Heart left ventricle (tissue), 16 donors: ENCODE results near the gene UBN1. TPM values are rescaled to one million over a fixed set of nuclear protein-coding genes. Genes with fewer than 3 reads are reported as not detected.
"Not testable (repeated sequence)": the region's sequence is repeated elsewhere in the genome, so short reads cannot be mapped to it uniquely, and the experiment has no call there.

Experiments
- ATAC-seq, 4 donors: fragments of 200-7000 bp; cut with Tn5 transposase; one replicate each; pipeline ENCODE4 v1.9.1; 2020 to 2022; ENCODE audit warnings: moderate library complexity in 4 of 4, mild to moderate bottlenecking in 3 of 4, moderate number of reproducible peaks in 1 of 4
- DNase-seq, 5 donors: peaks; one replicate each; pipeline ENCODE4 v3.0.0-alpha.2; 2020
- H3K27ac ChIP-seq, 12 donors: fragments of 200-600 bp; sonication (generic) in 4 of 12; one replicate each; pipeline versions ENCODE4 v1.5.0 to v1.8.0; 2016 to 2022; ENCODE audit warnings: mild to moderate bottlenecking in 2 of 12
- H3K27me3 ChIP-seq, 9 donors: fragments of 200-600 bp; sonication (generic) in 2 of 9; one replicate each; pipeline versions ENCODE4 v1.5.1 to v1.8.0; 2016 to 2022; ENCODE audit warnings: mild to moderate bottlenecking in 3 of 9
- H3K36me3 ChIP-seq, 9 donors: fragments of 200-600 bp; sonication (generic) in 2 of 9; one replicate each; pipeline versions ENCODE4 v1.5.0 to v1.8.0; 2018 to 2022; ENCODE audit warnings: mild to moderate bottlenecking in 2 of 9
- H3K4me1 ChIP-seq, 12 donors: fragments of 200-600 bp; sonication (generic) in 4 of 12; one replicate each; pipeline versions ENCODE4 v1.5.0 to v1.8.0; 2016 to 2022; ENCODE audit warnings: mild to moderate bottlenecking in 3 of 12
- H3K4me3 ChIP-seq, 12 donors: fragments of 200-600 bp; sonication (generic) in 4 of 12; one replicate each; pipeline versions ENCODE4 v1.5.0 to v1.8.0; 2017 to 2022; ENCODE audit warnings: mild to moderate bottlenecking in 9 of 12, moderate library complexity in 4 of 12
- H3K9me3 ChIP-seq, 12 donors: fragments of 200-600 bp; sonication (generic) in 4 of 12; one replicate each; pipeline versions ENCODE4 v1.5.0 to v1.8.0; 2016 to 2022; ENCODE audit warnings: mild to moderate bottlenecking in 1 of 12
- POLR2A ChIP-seq, 2 donors: fragments of 450-650 bp; IDR thresholded peaks; one replicate each; pipeline ENCODE4 v1.6.1; 2017; ENCODE audit warnings: antibody characterized with exemption in 2 of 2, mild to moderate bottlenecking in 2 of 2, moderate library complexity in 2 of 2
- WGBS, 4 donors: extraction: QIAGEN DNeasy Blood & Tissue Kit in 2 of 4; methylation state at CpG; one replicate each; pipeline versions ENCODE4 v1.1.5 to v1.1.7; 2013 to 2018; 5-methylcytosine and 5-hydroxymethylcytosine counted together
- intact Hi-C, 10 donors: fragments of 100-400 bp; cut with DNase I; formaldehyde crosslinking; loops; one replicate each; pipeline versions ENCODE4 v1.11.1 to v1.14.2; 2022
- polyA plus RNA-seq, 2 donors: library from polyadenylated mRNA; stranded (reverse); fragments of 200-250 nt; gene quantifications; one replicate each; pipeline ENCODE4 v1.2.3, GENCODE V29; 2013
- total RNA-seq, 9 donors: library from RNA; depleted of rRNA in 2 of 9; stranded (reverse); fragments of >200 nt in 2 of 9; fragmentation: NEBNext Ultra II Directional in 3 of 9; extraction: Animal tissue kit (Norgen Biotek cat#: 25700) in 3 of 9; gene quantifications; one replicate each; pipeline versions ENCODE4 v1.1.0 to v1.2.4, GENCODE V29; 2016 to 2023
- TF ChIP-seq, protein P1 (sequence below), 12 donors: fragments of 200-600 bp; sonication (generic) in 4 of 12; IDR thresholded peaks; one replicate each; pipeline versions ENCODE4 v1.5.0 to v1.8.0; 2018 to 2022; ENCODE audit warnings: antibody characterized with exemption in 12 of 12, mild to moderate bottlenecking in 5 of 12
- donor health status: ischemic (EF 13 %, LVEDD 7.1; RV severe dilation, severe dysfunction).
- donor health status: healthy with polysubstance abuse.
- donor health status: DM: no; HTN: yes; CAD: no.
- donor health status: DM: no; HTN: no; CAD: no.
- donor health status: ischemic (EF 25% LVEDD 6.9; RV normal size, moderate dysfunction).
- donor health status: ischemic (EF 25% LVEDD 5.7; RV mildly dilated, moderate dysfunction).
- donor health status: healthy.
- donor health status: DM: yes; HTN: yes; CAD: no.
- donor health status: ischemic (EF 35%, LVEDD 5.7; RV mildly dilated, moderate dysfunction).
- donor health status: nonischemic (EF 11% LVEDD 7.7; RV severe dilation, severe dysfunction).
- donor health status: DM: yes; HTN: yes; CAD: no.
- donor health status: PGD.
- donor health status: ischemic (EF 29% LVEDD 5.4; RV normal size, mild dysfunction).
- donor health status: nonischemic (EF 23%, LVEDD 6.1; RV moderate dilation, normal function).

The UBN1 gene
- total and polyA plus RNA-seq, 11 donors, result 20.3 to 77.9 (median 32.7) TPM

DNA sequence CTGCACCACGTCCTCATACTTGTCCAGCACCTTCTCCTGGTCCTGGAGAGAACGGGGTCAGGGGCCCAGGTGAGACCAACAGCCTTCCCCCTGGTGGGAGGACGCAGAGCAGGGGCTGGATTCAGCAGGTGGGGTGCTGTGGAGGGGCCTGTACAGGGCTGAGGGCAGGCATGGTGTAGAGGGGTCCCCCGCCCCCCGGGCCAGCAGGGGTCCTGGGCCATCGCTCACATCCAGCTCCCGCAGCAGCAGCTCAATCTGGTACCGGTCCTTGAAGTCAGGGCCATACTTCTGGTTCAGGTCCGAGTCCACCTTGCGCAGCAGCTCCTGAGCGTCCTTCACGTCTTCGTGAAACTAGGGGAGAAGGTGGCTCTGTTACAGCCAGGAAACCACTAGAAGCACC lies 48.1 kb downstream of the UBN1 start:
- WGBS, 4 donors, result 81 to 93% (median 90%) methylated on average over 3 to 13 of the region's 13 CpGs
- DNase-seq (no peak), ATAC-seq (no peak)
- peaks cover 0 to 6% (median 0%) of the 10 kb centered on the region in 9 donors for H3K36me3 ChIP-seq
- no peaks in the 10 kb centered on the region for H3K27me3 ChIP-seq
- intact Hi-C loops, result no loop called here
- H3K4me3 ChIP-seq, result no peak overlapping the region
- H3K4me1 ChIP-seq, result peaks cover 0 to 19% (median 12%) of the 10 kb centered on the region in 12 donors
- H3K27ac ChIP-seq, result no peak overlapping the region
- peaks cover 0 to 6% (median 0%) of the 10 kb centered on the region in 12 donors for H3K9me3 ChIP-seq
- TF ChIP-seq POLR2A (IDR thresholded peaks at IDR 0.05), result no peak
- TF ChIP-seq, protein P1, sequence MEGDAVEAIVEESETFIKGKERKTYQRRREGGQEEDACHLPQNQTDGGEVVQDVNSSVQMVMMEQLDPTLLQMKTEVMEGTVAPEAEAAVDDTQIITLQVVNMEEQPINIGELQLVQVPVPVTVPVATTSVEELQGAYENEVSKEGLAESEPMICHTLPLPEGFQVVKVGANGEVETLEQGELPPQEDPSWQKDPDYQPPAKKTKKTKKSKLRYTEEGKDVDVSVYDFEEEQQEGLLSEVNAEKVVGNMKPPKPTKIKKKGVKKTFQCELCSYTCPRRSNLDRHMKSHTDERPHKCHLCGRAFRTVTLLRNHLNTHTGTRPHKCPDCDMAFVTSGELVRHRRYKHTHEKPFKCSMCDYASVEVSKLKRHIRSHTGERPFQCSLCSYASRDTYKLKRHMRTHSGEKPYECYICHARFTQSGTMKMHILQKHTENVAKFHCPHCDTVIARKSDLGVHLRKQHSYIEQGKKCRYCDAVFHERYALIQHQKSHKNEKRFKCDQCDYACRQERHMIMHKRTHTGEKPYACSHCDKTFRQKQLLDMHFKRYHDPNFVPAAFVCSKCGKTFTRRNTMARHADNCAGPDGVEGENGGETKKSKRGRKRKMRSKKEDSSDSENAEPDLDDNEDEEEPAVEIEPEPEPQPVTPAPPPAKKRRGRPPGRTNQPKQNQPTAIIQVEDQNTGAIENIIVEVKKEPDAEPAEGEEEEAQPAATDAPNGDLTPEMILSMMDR (IDR thresholded peaks at IDR 0.05), result no peak

DNA sequence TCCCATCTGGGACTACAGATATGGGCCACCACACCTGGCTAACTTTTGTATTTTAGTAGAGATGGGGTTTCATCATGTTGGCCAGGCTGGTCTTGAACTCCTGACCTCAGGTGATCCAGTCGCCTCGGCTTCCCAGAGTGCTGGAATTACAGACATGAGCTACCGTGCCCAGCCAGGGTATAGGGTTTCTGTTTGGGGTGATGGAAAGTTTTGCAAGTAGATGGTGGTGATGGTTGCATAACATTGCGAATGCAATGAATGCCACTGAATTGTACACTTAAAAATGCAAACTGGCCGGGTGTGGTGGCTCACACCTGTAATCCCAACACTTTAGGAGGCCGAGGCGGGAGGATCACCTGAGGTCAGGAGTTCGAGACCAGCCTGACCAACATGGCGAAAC lies 49.5 kb downstream of the UBN1 start:
- ATAC-seq, H3K36me3 ChIP-seq, H3K27ac ChIP-seq, intact Hi-C loops, H3K4me3 ChIP-seq, H3K27me3 ChIP-seq, H3K9me3 ChIP-seq, DNase-seq: not testable (repeated sequence)
- peaks cover 0 to 19% (median 12%) of the 10 kb centered on the region in 12 donors for H3K4me1 ChIP-seq
- 88 to 95% (median 93%) methylated on average over 9 of the region's 9 CpGs for WGBS, 4 donors

DNA sequence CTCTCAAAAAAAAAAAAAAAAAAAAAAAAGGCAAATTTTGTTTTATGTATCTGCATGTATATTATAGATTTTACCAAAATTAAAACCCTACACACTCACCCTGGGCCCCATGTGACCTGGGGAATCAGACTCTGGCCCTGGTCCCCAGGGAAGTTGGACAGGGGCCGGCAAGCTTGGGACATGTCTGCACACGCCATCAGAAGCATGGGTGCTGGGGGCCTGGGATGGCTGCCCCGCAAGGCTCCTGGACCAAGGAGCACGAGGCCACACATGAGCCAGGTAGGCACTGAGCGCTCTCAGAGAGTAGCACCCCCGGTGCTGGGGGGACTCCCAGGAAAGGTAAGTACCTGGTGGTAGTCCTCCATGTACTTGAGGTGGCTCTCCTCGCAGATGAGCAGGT lies 50.0 kb downstream of the UBN1 start:
- H3K27ac ChIP-seq, result no peak overlapping the region
- no peaks in the 10 kb centered on the region for H3K27me3 ChIP-seq
- 91 to 93% (median 93%) methylated on average over 7 of the region's 7 CpGs for WGBS, 4 donors

DNA sequence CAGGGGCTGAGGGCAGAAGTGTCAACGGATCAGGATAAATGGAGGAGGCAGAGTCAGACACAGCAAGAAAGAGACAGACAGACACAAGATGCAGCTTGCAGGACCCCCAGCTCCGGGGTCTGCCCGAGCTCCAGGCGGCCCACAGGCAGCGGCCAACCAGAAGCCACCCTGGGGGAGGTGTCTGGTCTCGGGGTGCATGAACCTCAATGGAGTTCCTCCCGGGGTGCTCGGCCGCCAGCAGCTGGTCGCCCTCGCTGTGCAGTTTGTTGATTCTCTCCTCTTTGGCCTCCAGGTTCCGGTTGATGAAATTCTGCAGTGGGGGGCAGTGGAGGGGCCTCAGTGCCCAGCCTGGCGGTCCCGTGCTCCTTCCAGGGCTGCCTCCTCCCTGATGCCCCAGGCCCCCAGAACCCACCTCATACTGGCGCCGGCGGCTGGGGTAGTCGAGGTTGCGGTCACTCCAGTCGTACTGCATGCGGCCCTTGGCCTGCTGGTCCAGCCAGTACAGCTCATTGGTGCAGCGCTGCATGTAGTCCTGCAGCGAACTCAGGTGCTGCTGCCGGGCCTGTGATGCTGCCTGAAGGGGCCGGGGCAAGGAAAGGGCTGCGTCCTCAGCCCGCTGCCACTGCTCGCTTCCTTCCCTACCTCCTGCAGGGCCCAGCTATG lies 51.7 kb downstream of the UBN1 start:
- no peak for ATAC-seq
- no peaks in the 10 kb centered on the region for H3K36me3 ChIP-seq
- H3K4me3 ChIP-seq, result no peak overlapping the region
- WGBS, 4 donors, result 91 to 94% (median 92%) methylated on average over 13 to 28 of the region's 28 CpGs
- TF ChIP-seq, protein P1 (IDR thresholded peaks at IDR 0.05), result no peak
- no peak for TF ChIP-seq POLR2A (IDR thresholded peaks at IDR 0.05)
- DNase-seq, result no peak
- intact Hi-C loops, result no loop called here
- H3K27ac ChIP-seq, result no peak overlapping the region
- peaks cover 0 to 6% (median 0%) of the 10 kb centered on the region in 12 donors for H3K9me3 ChIP-seq
- H3K27me3 ChIP-seq, result no peaks in the 10 kb centered on the region
- H3K4me1 ChIP-seq, result no peaks in the 10 kb centered on the region

More for the DNA sequence above, 50.0 kb downstream of the UBN1 start:
- Histone ChIP-seq H3K4me1 (peaks cover 0 to 13% (median 9%) of the 10 kb centered on the region in 12 donors), H3K9me3 (peaks cover 0 to 6% (median 0%) of the 10 kb centered on the region in 12 donors), H3K4me3 (no peak overlapping the region), H3K36me3 (no peaks in the 10 kb centered on the region)
- ATAC-seq (no peak), DNase-seq (no peak)
- no peak for TF ChIP-seq POLR2A (IDR thresholded peaks at IDR 0.05)
- TF ChIP-seq, protein P1 (IDR thresholded peaks at IDR 0.05), result no peak
- intact Hi-C loops, result no loop called here

DNA sequence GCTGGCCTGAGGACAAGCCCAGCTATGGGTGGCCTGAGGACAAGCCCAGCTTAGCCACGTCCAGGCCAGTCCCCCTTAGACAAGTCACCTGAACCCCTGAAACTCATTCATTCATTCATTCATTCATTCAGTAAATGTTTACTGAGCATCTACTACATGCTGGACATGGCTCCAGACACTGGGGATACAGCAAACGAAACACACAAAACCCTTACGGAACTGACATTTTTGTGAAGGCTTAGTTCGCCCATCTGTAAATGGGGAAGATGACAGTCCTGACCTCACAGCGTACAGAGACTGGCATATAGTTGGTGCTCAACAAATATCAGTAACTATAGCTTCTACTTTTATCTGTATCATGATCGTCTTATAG lies 52.2 kb downstream of the UBN1 start:
- 79 to 86% (median 85%) methylated on average over 6 of the region's 6 CpGs for WGBS, 4 donors
- H3K27ac ChIP-seq, result no peak overlapping the region
- no peaks in the 10 kb centered on the region for H3K27me3 ChIP-seq
- no peak overlapping the region for H3K4me3 ChIP-seq
- intact Hi-C loops, result no loop called here
- peaks cover 0 to 6% (median 0%) of the 10 kb centered on the region in 12 donors for H3K9me3 ChIP-seq
- H3K4me1 ChIP-seq, result no peaks in the 10 kb centered on the region
- no peak for TF ChIP-seq POLR2A (IDR thresholded peaks at IDR 0.05)
- no peaks in the 10 kb centered on the region for H3K36me3 ChIP-seq
- ATAC-seq (no peak), DNase-seq (no peak)
